HG03378 (cell line): ENCODE data around the gene FUT8.
A peak's percentile ranks its signal among the peaks of the same experiment; 100 is the strongest.

Experiments used
- ATAC-seq: cut with Tn5 transposase; IDR thresholded peaks from one replicate; pipeline ENCODE4 v1.9.1; 2021; ENCODE audit warnings: mild to moderate bottlenecking, moderate library complexity; ENCODE audit not compliant: unreplicated experiment

The FUT8 gene

DNA sequence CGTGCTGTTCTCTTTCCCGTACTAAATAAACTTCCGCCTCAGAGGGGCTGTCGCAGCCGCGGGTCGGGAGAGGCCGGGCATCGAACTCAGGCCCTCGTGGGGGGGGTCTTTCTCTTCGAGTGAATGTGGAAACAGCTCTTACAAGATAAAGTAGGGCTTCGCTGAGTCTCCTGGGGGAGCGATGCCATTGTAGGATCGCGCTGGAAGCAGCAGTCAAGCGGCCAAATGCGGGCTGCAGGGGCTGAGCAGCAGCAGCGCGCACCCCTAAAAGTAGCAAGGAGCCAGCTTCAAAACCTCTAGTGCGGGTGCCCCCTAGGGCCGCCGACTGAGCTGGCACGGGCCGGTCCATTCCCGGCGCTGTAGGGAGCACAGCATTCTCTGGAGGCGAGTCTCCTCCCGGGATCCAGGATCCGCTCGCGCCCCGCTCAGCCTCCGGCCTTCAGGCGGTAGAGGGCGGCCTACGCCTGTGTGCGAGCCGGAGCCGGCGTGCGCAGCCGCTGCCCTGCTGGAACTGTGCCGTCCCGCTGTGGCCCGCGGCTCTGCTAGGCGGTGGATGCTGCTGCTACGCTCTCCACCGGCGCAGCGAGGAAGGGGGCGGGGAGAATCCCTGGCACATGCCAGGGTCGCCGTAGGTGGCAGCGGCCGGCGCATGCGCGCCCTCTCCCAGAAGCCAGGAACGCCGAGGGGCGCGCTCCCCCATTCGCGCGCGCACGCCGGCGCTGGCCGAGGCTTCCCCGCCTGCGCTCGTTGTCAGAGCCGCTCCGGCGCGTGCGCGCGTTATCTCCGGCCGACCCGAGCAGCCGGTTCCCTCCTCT is at the start of gene FUT8:
TSS of gene FUT8 (plus strand) at position 699 of the 815 bp plus-strand sequence. CDS start 148,834 bp downstream, outside the sequence.
- peak; percentile 61 for ATAC-seq

DNA sequence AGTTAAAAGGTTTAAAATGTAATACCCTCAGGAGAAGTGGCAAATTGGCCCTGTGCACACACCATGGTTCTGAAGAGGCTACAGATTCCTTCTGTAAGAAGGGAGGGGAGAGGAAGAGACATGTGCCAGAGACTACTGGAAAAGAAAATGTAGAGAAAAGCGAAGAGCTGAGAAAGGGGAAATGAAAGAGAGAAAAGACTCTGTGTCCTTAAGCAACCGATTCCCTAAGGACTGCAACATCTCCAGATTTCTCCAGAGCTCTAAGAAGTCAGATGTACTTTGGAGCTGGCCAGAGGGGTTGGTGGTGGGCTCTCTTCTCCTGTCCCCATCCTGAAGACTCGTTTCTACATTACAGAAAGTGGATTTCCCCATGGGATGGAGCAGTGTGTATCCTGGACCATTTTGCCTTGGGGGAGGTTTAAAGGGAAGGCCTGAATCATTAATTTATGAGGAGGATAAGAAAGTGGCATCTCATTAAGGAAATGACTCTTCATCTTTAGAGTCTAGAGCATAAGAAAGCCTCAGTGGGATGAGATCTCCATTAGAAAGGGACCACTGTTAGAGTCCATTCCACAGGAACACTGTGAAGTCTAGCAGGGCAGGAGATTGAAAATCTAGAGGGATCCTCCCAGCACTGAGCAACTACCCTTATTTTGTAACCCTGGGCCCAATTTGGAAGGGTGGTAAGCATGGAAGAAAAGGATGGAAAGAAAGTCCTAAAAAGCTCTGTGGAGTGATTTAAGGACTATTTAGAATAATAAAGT is 45.5 kb upstream of the FUT8 start:
- no peak for ATAC-seq

DNA sequence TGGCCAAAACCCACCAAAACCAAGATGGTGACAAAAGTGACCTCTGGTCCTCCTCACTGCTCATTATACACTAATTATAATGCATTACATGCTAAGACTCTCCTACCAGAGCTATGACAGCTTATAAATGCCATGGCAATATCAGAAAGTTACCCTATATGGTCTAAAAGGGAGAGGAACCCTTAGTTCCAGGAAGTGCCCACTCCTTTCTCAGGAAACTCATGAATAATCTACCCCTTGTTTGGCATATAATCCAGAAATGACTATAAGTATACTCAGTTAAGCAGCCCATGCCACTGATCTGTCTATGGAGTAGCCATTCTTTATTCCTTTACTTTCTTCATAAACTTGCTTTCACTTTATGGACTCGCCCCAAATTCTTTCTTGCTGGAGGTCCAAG is 43.0 kb upstream of the FUT8 start:
- no peak for ATAC-seq

DNA sequence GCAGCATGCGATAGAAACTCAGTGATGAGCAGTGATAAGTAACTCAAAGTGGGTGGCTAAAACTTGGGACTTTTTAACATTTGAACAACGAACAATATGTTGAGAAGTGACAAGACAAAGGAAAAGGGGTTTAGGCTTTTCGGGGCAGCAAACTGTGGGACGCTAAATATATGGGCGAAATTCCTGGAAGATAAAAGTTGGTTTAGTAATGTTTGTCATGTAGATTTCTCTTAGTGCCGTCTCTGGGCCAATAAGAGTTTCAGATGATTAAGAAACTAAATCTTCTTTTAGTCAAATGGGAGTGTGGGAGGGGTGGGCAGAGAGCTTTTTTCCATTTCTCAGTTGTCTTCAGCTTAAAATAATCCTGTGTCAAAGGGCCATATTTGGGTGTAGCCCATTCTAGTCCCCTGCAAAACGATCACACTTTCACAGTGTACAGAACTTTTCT is 41.7 kb upstream of the FUT8 start:
- no peak for ATAC-seq

DNA sequence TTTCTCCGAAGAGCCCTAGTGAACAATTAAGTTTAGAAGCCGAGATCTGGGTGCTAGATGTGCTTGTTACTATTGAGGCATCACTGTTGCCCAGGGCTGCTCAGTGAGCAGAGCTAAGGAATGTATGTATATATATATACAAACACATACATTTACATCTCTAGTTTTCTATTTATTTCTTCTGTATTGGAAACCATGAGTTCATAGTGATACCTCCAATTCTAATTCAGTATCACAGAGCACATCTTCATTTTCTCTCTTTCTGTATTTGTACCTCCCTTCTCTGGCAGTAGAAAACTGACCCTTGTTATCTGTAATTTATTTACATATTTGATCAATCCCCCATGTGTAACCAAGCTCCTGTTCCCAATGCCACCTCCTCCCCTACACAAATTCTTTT is 40.7 kb upstream of the FUT8 start:
- peak; percentile 59 for ATAC-seq

DNA sequence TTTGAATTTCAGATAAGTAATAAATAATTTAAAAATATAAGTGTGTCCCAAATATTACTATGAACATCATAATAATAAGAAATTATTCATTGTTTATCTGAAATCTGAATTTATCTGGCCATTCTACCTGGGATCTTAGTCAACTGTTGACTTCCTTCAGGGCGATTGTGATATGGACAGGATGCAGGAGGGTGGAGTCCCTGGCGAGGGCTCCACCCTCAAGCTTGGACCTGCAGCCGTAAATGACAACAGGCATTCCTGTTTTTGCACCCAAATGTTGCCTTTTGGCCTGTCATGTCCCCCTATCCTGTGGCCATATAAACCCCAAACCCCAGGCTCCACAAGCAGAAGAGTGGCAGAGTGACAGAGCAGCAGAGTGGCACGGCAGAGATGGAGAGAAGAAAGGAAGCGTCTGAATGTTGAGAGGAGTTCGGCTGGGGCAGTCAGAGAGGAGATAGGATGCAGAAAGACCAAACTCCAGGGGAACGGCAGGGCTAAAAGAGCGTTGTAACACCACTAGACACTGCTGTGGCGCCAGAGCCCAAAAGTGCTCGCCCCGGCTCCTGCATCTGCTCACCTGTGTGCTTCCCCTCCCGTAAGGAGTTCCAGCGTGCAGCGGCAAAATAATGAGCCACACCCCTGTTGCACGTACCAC is 39.4 kb upstream of the FUT8 start:
- ATAC-seq, result no peak

DNA sequence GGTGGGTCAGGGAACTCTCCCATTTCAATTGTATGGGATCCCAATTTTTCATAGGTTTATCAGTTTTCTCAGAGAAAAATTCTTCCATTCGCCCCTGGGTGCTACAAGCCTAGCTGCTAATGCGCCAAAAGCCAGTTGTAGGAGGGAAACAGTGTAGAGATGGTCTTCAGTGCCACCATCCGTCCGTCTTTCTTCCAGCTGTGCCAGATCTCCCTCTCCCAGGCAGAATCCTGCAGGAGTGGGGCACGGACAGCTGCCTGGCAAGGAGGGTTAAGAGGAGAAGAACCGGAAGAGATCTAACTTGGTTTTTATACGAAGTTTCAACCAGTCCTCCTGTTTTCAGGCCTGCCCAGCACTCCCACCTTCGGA is 38.9 kb upstream of the FUT8 start:
- no peak for ATAC-seq

DNA sequence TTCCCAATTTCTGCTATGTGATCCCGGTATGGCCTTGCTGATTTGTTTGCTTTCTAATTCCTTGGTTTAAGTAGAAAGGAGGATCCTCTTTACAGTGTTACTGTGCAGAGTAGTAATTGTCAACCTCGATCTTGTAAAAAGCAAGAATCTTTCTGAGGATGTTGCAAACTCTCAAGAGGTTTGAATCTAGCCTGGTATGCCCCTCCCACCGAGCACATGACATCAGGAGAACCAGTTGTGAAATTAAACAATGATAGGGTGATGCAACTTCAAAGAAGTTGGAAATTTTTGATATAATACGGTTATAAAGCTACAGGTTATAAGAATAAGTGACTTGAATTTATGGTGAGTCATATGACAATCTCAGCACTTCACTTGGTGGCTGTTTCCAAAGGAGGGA is 35.0 kb upstream of the FUT8 start:
- ATAC-seq, result no peak

DNA sequence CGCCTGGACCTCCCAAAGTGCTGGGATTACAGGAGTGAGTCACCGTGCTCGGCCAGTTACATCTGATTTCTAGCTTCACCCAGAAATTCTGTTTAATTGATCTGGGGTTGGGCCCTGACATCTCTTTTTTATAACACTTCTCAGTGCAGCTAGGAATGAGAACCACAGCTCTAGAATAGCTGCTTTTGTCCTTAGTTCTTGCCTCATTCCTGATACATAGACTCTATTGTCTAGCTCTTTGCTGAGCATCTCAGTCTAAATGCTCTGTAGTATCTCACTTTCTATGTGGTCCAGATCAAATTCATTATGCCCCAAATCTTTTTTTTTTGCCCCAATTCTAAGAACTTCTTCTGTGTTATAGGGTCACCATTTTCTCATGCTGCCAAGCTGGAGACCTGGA is 29.9 kb upstream of the FUT8 start:
- no peak for ATAC-seq

DNA sequence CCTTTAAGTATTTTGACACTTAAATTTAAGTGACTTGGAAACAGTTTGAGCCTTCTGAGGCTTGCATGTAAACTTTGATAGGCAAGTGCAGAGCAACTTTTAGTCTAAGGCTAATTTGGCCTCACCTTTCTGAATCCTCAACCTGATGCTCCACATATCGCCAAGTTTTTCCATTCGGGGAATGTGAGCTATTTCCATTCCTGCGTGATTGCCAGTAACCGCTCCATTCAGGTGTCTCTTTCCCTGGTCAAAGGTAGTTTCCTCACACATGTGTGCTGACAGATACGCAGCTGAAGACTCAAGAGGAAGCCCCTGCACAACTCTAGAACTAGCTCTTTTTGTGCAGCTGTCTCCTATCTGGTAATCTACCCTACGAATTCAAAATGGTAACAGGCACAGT is 25.4 kb upstream of the FUT8 start:
- no peak for ATAC-seq

DNA sequence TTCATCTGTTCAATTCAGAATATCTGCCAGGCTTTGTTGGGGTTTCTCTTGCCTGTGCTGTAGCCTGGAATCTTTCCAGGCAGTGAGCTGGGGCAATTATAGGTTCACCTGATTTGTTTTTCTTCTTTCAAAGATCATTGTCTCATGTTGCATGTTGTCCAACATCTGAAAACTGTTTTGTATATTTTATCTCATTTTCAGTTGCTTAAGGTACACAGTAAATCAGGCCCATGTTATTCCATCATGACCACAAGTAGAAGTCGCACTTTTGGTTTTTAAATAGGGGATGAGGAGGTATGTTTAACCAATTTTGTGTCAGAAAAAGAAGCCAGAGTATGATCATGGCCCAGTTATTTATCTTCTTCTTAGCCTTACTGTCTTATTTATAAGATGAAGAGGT is 24.9 kb upstream of the FUT8 start:
- ATAC-seq, result no peak

DNA sequence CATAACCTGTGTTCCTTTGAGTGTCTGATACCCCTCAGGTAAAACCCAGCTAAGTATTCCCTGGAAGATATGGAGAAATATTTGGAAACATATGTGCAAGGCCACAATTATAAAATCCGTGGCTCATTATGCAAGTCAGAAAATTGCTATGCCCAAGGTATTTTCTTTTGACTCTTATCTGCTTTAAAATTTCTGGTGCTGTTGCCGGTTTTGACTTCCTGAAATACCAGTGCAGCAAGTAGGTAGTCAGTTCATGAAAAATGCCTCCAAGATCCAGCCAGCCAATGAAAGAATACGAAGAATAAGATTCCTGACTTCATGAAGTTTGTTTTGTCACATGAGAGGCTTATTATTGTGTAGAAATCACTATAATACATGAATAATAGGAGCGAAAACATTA is 20.2 kb upstream of the FUT8 start:
- no peak for ATAC-seq

DNA sequence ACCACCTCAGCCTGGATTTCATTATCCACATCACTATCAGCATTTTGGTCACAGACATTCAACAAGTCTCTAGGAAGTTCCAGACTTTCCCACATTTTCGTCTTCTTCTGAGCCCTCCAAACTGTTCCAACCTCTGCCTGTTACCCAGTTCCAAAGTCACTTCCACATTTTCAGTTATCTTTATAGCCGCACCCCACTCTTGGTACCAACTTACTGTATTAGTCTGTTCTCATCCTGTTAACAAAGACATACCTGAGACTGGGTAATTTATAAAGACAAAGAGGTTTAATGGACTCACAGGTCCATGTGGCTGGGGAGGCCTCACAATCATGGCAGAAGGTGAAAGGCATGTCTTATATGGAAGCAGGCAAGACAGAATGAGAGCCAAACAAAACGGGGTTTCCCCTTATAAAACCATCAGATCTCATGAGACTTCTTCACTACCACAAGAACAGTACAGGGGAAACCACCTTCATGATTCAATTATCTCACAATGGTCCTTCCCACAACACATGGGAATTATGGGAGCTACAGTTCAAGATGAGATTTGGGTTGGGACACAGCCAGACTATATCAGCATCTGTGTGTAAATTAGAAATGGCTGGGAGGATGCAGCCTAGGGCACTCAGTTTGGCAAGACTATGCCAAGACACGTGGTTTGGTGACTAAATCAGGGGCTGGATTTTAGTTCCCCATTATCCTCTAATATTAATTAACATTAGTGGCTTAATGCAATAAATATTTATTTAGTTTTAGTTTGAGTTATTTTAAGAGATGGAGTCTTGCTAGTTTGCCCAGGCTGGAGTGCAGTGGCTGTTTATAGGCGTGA is 16.2 kb upstream of the FUT8 start:
- ATAC-seq, result no peak

DNA sequence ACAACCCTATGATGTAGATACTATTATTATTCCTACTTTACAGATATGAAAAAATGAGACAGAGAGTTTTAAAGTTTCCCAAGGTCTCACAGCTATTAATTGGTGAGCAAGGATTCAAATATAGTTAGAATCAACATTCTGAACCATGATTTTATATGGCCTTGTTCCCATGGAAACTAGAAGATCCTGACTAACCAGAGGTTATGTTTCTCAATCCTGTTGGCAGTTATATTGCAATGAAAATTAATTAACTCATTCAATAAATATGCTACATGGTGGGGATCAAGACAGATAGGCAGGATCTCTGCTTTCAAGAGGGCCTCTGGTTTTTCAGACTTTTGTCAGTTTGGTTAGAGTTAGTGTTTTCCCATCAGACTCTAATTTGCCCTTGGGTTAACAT is 9.3 kb upstream of the FUT8 start:
- ATAC-seq, result no peak

DNA sequence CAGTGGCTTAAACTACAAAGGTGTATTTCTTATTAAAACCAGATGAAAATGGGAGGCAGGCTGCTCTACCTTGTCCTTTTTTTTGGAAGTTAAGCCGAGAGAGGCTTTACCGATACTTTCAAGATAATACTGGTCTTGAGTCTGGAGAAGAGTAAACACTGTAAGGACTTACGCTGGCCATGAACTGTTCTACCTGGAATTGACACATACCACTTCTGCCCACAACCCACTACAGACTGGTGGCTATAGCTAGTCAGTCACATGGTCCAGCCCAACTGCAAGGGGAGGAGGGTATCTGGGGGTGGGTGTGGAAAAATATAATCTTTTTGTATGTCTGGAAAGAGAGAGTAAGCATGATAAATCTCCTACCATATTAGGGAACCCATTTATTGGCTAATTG is 4.4 kb upstream of the FUT8 start:
- no peak for ATAC-seq

DNA sequence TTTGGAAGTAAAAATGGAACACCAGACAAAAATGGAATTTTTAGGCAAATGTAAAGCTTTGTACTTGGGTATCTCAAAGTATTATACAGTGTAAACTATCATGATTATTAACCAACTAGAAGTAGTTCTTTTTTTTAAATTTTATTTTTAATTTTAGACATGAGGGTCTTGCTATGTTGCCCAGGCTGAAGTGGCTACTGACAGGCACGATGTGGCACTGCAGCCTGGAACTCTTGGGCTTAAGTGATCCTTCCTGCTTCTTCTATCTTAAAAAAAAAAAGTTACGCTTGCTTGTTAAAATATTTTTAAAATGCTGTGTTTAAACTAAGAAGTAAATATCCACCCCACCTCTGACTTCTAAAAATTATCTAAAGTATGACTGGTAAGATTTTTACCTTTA is 1.9 kb upstream of the FUT8 start:
- no peak for ATAC-seq

DNA sequence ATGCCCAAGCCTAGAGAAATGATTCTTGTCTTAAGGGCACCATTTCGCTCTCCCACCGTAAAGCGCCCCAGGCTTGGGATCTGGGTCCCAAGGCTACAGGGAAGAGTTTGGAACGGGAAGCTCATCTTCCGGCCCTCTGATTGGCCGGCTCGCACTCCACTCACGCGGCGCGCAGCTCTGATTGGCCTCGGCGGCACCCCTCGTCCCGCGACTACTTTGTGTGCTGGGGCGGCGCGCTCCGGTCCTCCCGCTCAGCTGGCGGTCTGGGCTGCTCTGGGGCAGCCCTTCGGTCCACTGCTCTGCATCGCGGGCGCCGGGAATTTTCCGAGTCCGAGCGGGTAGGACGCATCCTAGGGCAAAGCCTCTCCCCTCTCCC is 886 bp upstream of the FUT8 start:
- ATAC-seq, result peak; percentile 45

DNA sequence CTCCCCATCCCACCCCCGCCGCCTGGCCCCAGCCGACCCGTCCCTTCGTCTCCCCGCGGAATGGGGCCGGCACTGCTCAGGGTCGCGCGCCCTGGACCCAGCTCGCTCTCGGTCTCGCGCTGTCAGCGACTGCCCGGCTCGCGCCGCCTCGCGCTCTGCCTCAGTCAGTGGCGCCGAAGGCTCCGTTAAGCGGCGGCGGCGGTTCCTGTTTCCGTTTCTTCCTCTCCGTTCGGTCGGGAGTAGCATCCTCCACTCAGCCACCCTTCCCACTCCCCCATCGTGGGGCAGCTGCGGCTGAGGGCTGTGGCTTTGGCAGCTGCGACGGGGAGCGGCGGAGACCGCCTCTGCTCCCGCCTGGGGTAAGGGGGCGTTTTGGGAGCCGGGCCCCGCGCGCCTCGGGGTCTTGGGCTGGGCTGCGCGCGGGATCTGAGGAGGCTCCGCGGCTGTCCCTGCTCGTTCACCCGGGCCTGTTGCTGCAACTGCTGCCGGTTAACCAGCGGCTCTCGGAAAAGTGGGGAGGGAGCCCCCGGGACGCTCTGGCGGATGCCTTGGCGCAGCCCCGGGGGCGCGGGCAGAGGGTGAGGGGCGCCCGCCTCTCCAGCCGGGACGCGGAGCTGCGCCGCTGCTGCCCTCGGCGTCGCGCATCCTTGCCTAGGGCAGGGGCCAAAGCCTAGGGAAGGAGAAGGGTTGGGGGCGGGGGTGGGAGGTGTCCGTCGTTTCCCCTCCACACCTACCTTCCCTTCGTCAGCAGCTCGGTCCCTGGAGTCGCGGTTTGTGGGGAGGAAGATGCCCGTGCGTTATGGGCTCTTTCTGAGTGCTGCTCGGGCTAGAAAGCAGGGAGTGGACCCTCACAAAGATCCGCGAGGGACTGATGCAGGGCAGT is 567 bp downstream of the FUT8 start:
- ATAC-seq, result peak; percentile 19

DNA sequence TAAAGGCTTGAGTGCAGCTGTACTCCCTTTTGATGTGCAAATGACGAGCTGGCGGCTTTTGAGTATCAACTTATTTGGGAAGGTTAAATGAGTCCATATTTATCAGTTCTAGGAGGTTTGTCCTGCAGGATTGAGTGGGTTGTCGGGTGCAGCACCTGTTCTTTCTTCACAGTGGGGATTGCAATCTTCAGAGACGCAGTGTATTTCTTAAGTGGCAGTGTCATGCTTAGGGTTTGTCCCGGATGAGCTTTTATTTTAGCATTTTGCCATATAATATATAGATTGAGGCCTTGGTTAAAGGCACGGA is 1.2 kb downstream of the FUT8 start:
- no peak for ATAC-seq

DNA sequence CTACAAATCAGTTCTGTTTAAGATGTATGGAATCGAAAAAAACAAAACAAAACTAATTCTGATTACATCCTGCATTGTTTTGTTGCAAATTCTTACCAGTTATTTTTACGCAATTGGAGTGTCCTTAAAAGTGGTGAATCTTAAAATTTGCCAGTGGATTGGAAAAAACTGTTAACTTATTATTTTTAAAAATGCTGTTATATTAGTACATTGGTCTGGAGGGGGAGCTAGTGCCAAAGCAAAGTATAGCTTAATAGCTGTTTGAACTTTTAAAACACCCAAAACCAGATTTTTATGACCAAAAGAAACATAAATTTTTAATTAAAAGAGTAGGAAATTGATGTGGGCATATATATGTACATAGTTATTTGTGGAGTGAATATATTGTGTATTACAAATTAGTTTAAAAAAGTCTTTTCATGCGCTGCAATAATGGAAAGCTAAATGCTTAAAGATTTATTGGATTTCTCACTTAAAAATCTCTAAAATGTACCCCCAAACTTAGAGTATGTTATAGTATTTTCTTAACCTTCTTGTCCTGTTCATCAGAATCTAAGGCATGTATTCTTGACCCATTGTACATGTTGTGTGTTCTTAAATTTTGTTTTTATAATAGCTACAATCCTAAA is 2.5 kb downstream of the FUT8 start:
- no peak for ATAC-seq
